Tibial artery (tissue), 4 donors: ENCODE data around the gene NGDN.
"Not testable (repeated sequence)": the region's sequence is repeated elsewhere in the genome, so short reads cannot be mapped to it uniquely, and the experiment has no call there.

Experiments
- DNase-seq, 2 donors: peaks; one replicate each; pipeline ENCODE4 v3.0.0-alpha.2; 2019
- H3K27ac ChIP-seq, 2 donors: fragments of 200-600 bp; sonication (generic) in 1 of 2; 1 replicate in 1 of 2; 2 replicates in 1 of 2; pipeline ENCODE4 v1.5.1; 2018 to 2019; ENCODE audit warnings: mild to moderate bottlenecking in 1 of 2
- H3K27me3 ChIP-seq, 2 donors: fragments of 200-600 bp; sonication (generic) in 1 of 2; one replicate each; pipeline versions ENCODE4 v1.5.1 to v1.6.0; 2016 to 2019
- H3K36me3 ChIP-seq, 3 donors: fragments of 200-600 bp; sonication (generic) in 2 of 3; one replicate each; pipeline ENCODE4 v1.5.1; 2016 to 2019; ENCODE audit warnings: mild to moderate bottlenecking in 2 of 3
- H3K4me1 ChIP-seq, 4 donors: fragments of 200-600 bp; sonication (generic) in 2 of 4; 1 replicate in 3 of 4; 2 replicates in 1 of 4; pipeline ENCODE4 v1.5.1; 2016 to 2019
- H3K4me3 ChIP-seq, 2 donors: fragments of 200-600 bp; sonication (generic) in 1 of 2; 1 replicate in 1 of 2; 2 replicates in 1 of 2; pipeline ENCODE4 v1.5.1; 2018 to 2019; ENCODE audit warnings: mild to moderate bottlenecking in 2 of 2
- H3K9me3 ChIP-seq, 3 donors: fragments of 200-600 bp; sonication (generic) in 1 of 3; one replicate each; pipeline ENCODE4 v1.5.1; 2016 to 2019
- CTCF ChIP-seq, 2 experiments: fragments of 200-600 bp in 1 of 2; fragments of 450-650 bp in 1 of 2; IDR thresholded peaks; one replicate each; pipeline ENCODE4 v1.5.1; 2017 to 2019; ENCODE audit warnings: antibody characterized with exemption in 2 of 2, mild to moderate bottlenecking in 1 of 2, moderate library complexity in 1 of 2
- intact Hi-C: fragments of 100-400 bp; cut with DNase I; formaldehyde crosslinking; loops from one replicate; pipeline ENCODE4 v1.15.0; 2023; ENCODE audit warnings: low total_unique reads

The NGDN gene

GRCh38 chr14:23469127-23469905, at the start of gene NGDN:
TSS of gene NGDN (plus strand) at chr14:23469703. CDS start at chr14:23469716, 13 bp downstream.
- peaks cover 24 to 34% (median 32%) of the 10 kb centered on the region in 3 donors for H3K36me3 ChIP-seq
- TF ChIP-seq CTCF (IDR thresholded peaks at IDR 0.05), result peak; percentile 72 to 87
- peak within 1 kb of the TSS; percentile 76 to 79 for H3K4me3 ChIP-seq
- peak within 1 kb of the TSS; percentile 76 to 83 for H3K27ac ChIP-seq
- H3K27me3 ChIP-seq, result no peaks in the 10 kb centered on the region
- peaks cover 0 to 8% (median 4%) of the 10 kb centered on the region in 4 donors for H3K4me1 ChIP-seq
- DNase-seq, result peak; percentile 96
- H3K9me3 ChIP-seq, result no peaks in the 10 kb centered on the region
- intact Hi-C loops, result loop anchor here (5.0 to 10.0 kb wide), 2 partner anchors 145 to 963 kb away; partner anchors contain the start of gene PABPN1

GRCh38 chr14:23421594-23421993, 47.9 kb upstream of the NGDN start:
- intact Hi-C loops, result no loop called here
- DNase-seq, result no peak
- no peak overlapping the region for H3K4me3 ChIP-seq
- no peaks in the 10 kb centered on the region for H3K9me3 ChIP-seq
- H3K27ac ChIP-seq, result no peak overlapping the region
- H3K4me1 ChIP-seq, result no peaks in the 10 kb centered on the region
- peaks cover 0 to 5% of the 10 kb centered on the region in 2 donors for H3K27me3 ChIP-seq
- no peaks in the 10 kb centered on the region for H3K36me3 ChIP-seq
- no peak for TF ChIP-seq CTCF (IDR thresholded peaks at IDR 0.05)

- intact Hi-C loops, result no loop called here
- Histone ChIP-seq H3K4me1 (no peaks in the 10 kb centered on the region), H3K27me3 (peaks cover 0 to 5% of the 10 kb centered on the region in 2 donors), H3K4me3 (no peak overlapping the region), H3K27ac (no peak overlapping the region), H3K9me3 (no peaks in the 10 kb centered on the region), H3K36me3 (no peaks in the 10 kb centered on the region)
- TF ChIP-seq CTCF (IDR thresholded peaks at IDR 0.05), result no peak
- no peak for DNase-seq
Observed at GRCh38 chr14:23423657-23424056, 45.8 kb upstream of the NGDN start.

GRCh38 chr14:23425169-23425568, 44.3 kb upstream of the NGDN start:
- intact Hi-C loops, result no loop called here
- TF ChIP-seq CTCF (IDR thresholded peaks at IDR 0.05), result no peak
- no peak overlapping the region for H3K27ac ChIP-seq
- no peak for DNase-seq
- H3K4me3 ChIP-seq, result no peak overlapping the region
- H3K9me3 ChIP-seq, result no peaks in the 10 kb centered on the region
- H3K4me1 ChIP-seq, result no peaks in the 10 kb centered on the region
- no peaks in the 10 kb centered on the region for H3K36me3 ChIP-seq
- peaks cover 0 to 7% of the 10 kb centered on the region in 2 donors for H3K27me3 ChIP-seq

- H3K36me3 ChIP-seq, H3K4me1 ChIP-seq, intact Hi-C loops, H3K27ac ChIP-seq, H3K9me3 ChIP-seq, DNase-seq, H3K27me3 ChIP-seq, H3K4me3 ChIP-seq: not testable (repeated sequence)
Observed at GRCh38 chr14:23425798-23426197, 43.7 kb upstream of the NGDN start.

- no peak overlapping the region for H3K27ac ChIP-seq
- H3K4me3 ChIP-seq, result no peak overlapping the region
- intact Hi-C loops, result no loop called here
Observed at GRCh38 chr14:23428686-23429495, 40.6 kb upstream of the NGDN start.

More at GRCh38 chr14:23428686-23429495, 40.6 kb upstream of the NGDN start:
- peak in 1 of 2 donors; percentile 38 for DNase-seq
- Histone ChIP-seq H3K36me3 (no peaks in the 10 kb centered on the region), H3K9me3 (no peaks in the 10 kb centered on the region), H3K4me1 (no peaks in the 10 kb centered on the region), H3K27me3 (peaks cover 0 to 7% of the 10 kb centered on the region in 2 donors)
- TF ChIP-seq CTCF (IDR thresholded peaks at IDR 0.05), result no peak
